Liver (tissue), 9 donors: ENCODE measurements around the gene TUBA3D. TPM values are rescaled to one million over a fixed set of nuclear protein-coding genes. Genes with fewer than 3 reads are reported as not detected.
"Not testable (repeated sequence)": the region's sequence is repeated elsewhere in the genome, so short reads cannot be mapped to it uniquely, and the experiment has no call there.

Experiments
- DNase-seq: peaks from one replicate; pipeline ENCODE4 v3.0.0-alpha.2; 2017; ENCODE audit warnings: low spot score
- H3K27ac ChIP-seq, 2 donors: one replicate each; pipeline ENCODE4 v1.7.0; 2013; ENCODE audit warnings: inconsistent platforms in 2 of 2, low read length in 2 of 2, control low read depth in 1 of 2, low read depth in 1 of 2, mild to moderate bottlenecking in 1 of 2
- H3K27me3 ChIP-seq, 4 donors: one replicate each; pipeline versions ENCODE4 v1.6.1 to v1.7.0; 2013; ENCODE audit warnings: low read length in 3 of 4, inconsistent platforms in 1 of 4, mild to moderate bottlenecking in 1 of 4, moderate library complexity in 1 of 4; ENCODE audit not compliant: control insufficient read depth in 4 of 4, insufficient read depth in 4 of 4
- H3K36me3 ChIP-seq, 4 donors: one replicate each; pipeline versions ENCODE4 v1.6.1 to v1.7.0; 2013; ENCODE audit warnings: low read length in 3 of 4, mild to moderate bottlenecking in 3 of 4, low read depth in 1 of 4, moderate library complexity in 1 of 4; ENCODE audit not compliant: control insufficient read depth in 4 of 4, insufficient read depth in 3 of 4
- H3K4me1 ChIP-seq, 4 donors: one replicate each; pipeline versions ENCODE4 v1.6.1 to v1.7.0; 2013; ENCODE audit warnings: low read length in 3 of 4, mild to moderate bottlenecking in 3 of 4, moderate library complexity in 1 of 4; ENCODE audit not compliant: control insufficient read depth in 4 of 4, insufficient read depth in 4 of 4
- H3K4me3 ChIP-seq, 3 donors: one replicate each; pipeline versions ENCODE4 v1.6.1 to v1.7.0; 2013; ENCODE audit warnings: low read length in 3 of 3, control low read depth in 1 of 3, low read depth in 1 of 3, mild to moderate bottlenecking in 1 of 3
- H3K9ac ChIP-seq, 2 donors: one replicate each; pipeline ENCODE4 v1.7.0; 2013; ENCODE audit warnings: low read length in 2 of 2, mild to moderate bottlenecking in 2 of 2, moderate library complexity in 2 of 2, control low read depth in 1 of 2, low read depth in 1 of 2
- H3K9me3 ChIP-seq, 4 donors: one replicate each; pipeline versions ENCODE4 v1.6.1 to v1.7.0; 2013; ENCODE audit warnings: low read length in 3 of 4; ENCODE audit not compliant: control insufficient read depth in 4 of 4
- EGR1 ChIP-seq, 2 donors: IDR thresholded peaks; 2 replicates each; pipeline ENCODE4 v1.6.1; 2016 to 2018; ENCODE audit warnings: antibody characterized with exemption in 2 of 2, low read depth in 2 of 2
- FOXA1 ChIP-seq: IDR thresholded peaks from 2 replicates; pipeline ENCODE4 v1.6.1; 2016; ENCODE audit warnings: antibody characterized with exemption
- FOXA2 ChIP-seq: IDR thresholded peaks from 2 replicates; pipeline ENCODE4 v1.6.1; 2016; ENCODE audit warnings: antibody characterized with exemption
- GABPA ChIP-seq, 2 donors: IDR thresholded peaks in 1 of 2; conservative IDR thresholded peaks in 1 of 2; 2 replicates each; pipeline ENCODE4 v1.6.1; 2016; ENCODE audit warnings: antibody characterized with exemption in 2 of 2, mild to moderate bottlenecking in 1 of 2, moderate library complexity in 1 of 2
- HNF4A ChIP-seq, 2 donors: conservative IDR thresholded peaks; 2 replicates each; pipeline ENCODE4 v1.6.1; 2016; ENCODE audit warnings: antibody characterized with exemption in 2 of 2, mild to moderate bottlenecking in 2 of 2
- HNF4G ChIP-seq: IDR thresholded peaks from 2 replicates; pipeline ENCODE4 v1.6.1; 2016; ENCODE audit warnings: antibody characterized with exemption
- JUND ChIP-seq, 2 donors: IDR thresholded peaks; 2 replicates each; pipeline ENCODE4 v1.6.1; 2016; ENCODE audit warnings: antibody characterized with exemption in 2 of 2
- NR2F2 ChIP-seq: IDR thresholded peaks from 2 replicates; pipeline ENCODE4 v1.6.1; 2016; ENCODE audit warnings: antibody characterized with exemption
- RAD21 ChIP-seq, 2 donors: IDR thresholded peaks; 2 replicates each; pipeline ENCODE4 v1.6.1; 2016; ENCODE audit warnings: antibody characterized with exemption in 2 of 2, mild to moderate bottlenecking in 2 of 2
- RXRA ChIP-seq, 2 donors: IDR thresholded peaks; 2 replicates each; pipeline ENCODE4 v1.6.1; 2017 to 2018; ENCODE audit warnings: antibody characterized with exemption in 2 of 2, mild to moderate bottlenecking in 1 of 2
- SP1 ChIP-seq: IDR thresholded peaks from 2 replicates; pipeline ENCODE4 v1.6.1; 2018; ENCODE audit warnings: antibody characterized with exemption, mild to moderate bottlenecking
- TAF1 ChIP-seq: conservative IDR thresholded peaks from 2 replicates; pipeline ENCODE4 v1.6.1; 2016; ENCODE audit warnings: antibody characterized with exemption, mild to moderate bottlenecking
- YY1 ChIP-seq: IDR thresholded peaks from 2 replicates; pipeline ENCODE4 v1.6.1; 2016; ENCODE audit warnings: antibody characterized with exemption, mild to moderate bottlenecking
- WGBS: extraction: QIAGEN DNeasy Blood & Tissue Kit; methylation state at CpG from one replicate; pipeline ENCODE4 v1.1.7; 2013; 5-methylcytosine and 5-hydroxymethylcytosine counted together
- polyA plus RNA-seq, 2 donors: library from polyadenylated mRNA; stranded (reverse) in 1 of 2; unstranded in 1 of 2; fragments of 200-250 nt in 1 of 2; fragments of >200 nt in 1 of 2; fragmentation: Nextera tagmentation in 1 of 2; extraction: Ambion mirVana in 1 of 2; gene quantifications; one replicate each; pipeline versions ENCODE4 v1.2.1 to v1.2.3, GENCODE V29; 2013 to 2015
- total RNA-seq, 2 donors: library from RNA; depleted of rRNA; stranded (reverse); fragments of >200 nt; gene quantifications; one replicate each; pipeline ENCODE4 v1.2.3, GENCODE V29; 2014
- TF ChIP-seq, protein P1 (sequence below): IDR thresholded peaks from 2 replicates; pipeline ENCODE4 v1.6.1; 2016; ENCODE audit warnings: antibody characterized with exemption
- TF ChIP-seq, protein P2 (sequence below): IDR thresholded peaks from 2 replicates; pipeline ENCODE4 v1.6.1; 2016; ENCODE audit warnings: antibody characterized with exemption
- TF ChIP-seq, protein P3 (sequence below): fragments of 150-350 bp; IDR thresholded peaks from 2 replicates; pipeline ENCODE4 v1.5.1; 2017; ENCODE audit warnings: improper control_type of control experiment, low read depth, low read length; ENCODE audit not compliant: missing input control
- TF ChIP-seq, protein P4 (sequence below): IDR thresholded peaks from 2 replicates; pipeline ENCODE4 v1.6.1; 2016; ENCODE audit warnings: antibody characterized with exemption
- TF ChIP-seq, protein P5 (sequence below): IDR thresholded peaks from 2 replicates; pipeline ENCODE4 v1.6.1; 2016; ENCODE audit warnings: antibody characterized with exemption, mild to moderate bottlenecking
- donor health status: healthy.
- donor health status: healthy.
- donor health status: healthy.
- donor health status: healthy.
- donor health status: healthy.

TUBA3D gene
- total and polyA plus RNA-seq, 4 donors, result 0.08 to 0.15 (median 0.13) TPM

DNA sequence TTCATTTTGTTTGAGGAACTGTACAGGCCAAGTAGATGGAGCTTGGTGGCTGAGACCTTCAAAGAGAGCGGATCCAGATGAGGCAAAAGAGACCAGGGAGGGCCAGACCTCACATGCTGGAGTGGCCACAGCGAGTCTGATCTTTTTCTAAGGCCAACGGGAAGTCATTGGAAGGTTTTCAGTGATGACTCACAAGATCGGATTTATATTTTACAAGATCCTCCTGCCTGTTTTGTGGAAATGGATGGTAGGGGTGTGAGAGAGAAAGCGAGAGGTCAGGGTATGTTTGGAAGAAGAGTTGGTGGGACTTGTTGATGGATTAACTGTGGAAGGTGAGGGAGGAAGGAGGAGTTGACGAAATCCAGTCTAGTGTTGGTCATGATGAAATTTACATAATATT is 44.6 kb upstream of the TUBA3D start:
- H3K9me3 ChIP-seq, result no peaks in the 10 kb centered on the region
- TF ChIP-seq TAF1 (no peak), NR2F2 (no peak), RXRA (IDR thresholded peaks at IDR 0.05) (no peak), YY1 (no peak), HNF4A (conservative IDR thresholded peaks at IDR 0.05) (no peak), EGR1 (IDR thresholded peaks at IDR 0.05; ENCODE audit: low read depth in 2 of 2) (no peak), RAD21 (IDR thresholded peaks at IDR 0.05) (no peak), GABPA (IDR thresholded peaks at IDR 0.05 in 1 of 2, conservative IDR thresholded peaks at IDR 0.05 in 1 of 2) (no peak), SP1 (no peak), FOXA1 (no peak), HNF4G (no peak), JUND (IDR thresholded peaks at IDR 0.05) (no peak), FOXA2 (no peak)
- TF ChIP-seq, protein P1, sequence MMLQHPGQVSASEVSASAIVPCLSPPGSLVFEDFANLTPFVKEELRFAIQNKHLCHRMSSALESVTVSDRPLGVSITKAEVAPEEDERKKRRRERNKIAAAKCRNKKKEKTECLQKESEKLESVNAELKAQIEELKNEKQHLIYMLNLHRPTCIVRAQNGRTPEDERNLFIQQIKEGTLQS, result no peak
- TF ChIP-seq, protein P2, sequence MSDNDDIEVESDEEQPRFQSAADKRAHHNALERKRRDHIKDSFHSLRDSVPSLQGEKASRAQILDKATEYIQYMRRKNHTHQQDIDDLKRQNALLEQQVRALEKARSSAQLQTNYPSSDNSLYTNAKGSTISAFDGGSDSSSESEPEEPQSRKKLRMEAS, result no peak
- TF ChIP-seq, protein P3, sequence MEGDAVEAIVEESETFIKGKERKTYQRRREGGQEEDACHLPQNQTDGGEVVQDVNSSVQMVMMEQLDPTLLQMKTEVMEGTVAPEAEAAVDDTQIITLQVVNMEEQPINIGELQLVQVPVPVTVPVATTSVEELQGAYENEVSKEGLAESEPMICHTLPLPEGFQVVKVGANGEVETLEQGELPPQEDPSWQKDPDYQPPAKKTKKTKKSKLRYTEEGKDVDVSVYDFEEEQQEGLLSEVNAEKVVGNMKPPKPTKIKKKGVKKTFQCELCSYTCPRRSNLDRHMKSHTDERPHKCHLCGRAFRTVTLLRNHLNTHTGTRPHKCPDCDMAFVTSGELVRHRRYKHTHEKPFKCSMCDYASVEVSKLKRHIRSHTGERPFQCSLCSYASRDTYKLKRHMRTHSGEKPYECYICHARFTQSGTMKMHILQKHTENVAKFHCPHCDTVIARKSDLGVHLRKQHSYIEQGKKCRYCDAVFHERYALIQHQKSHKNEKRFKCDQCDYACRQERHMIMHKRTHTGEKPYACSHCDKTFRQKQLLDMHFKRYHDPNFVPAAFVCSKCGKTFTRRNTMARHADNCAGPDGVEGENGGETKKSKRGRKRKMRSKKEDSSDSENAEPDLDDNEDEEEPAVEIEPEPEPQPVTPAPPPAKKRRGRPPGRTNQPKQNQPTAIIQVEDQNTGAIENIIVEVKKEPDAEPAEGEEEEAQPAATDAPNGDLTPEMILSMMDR, result no peak
- TF ChIP-seq, protein P4, sequence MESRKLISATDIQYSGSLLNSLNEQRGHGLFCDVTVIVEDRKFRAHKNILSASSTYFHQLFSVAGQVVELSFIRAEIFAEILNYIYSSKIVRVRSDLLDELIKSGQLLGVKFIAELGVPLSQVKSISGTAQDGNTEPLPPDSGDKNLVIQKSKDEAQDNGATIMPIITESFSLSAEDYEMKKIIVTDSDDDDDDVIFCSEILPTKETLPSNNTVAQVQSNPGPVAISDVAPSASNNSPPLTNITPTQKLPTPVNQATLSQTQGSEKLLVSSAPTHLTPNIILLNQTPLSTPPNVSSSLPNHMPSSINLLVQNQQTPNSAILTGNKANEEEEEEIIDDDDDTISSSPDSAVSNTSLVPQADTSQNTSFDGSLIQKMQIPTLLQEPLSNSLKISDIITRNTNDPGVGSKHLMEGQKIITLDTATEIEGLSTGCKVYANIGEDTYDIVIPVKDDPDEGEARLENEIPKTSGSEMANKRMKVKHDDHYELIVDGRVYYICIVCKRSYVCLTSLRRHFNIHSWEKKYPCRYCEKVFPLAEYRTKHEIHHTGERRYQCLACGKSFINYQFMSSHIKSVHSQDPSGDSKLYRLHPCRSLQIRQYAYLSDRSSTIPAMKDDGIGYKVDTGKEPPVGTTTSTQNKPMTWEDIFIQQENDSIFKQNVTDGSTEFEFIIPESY, result no peak
- TF ChIP-seq, protein P5, sequence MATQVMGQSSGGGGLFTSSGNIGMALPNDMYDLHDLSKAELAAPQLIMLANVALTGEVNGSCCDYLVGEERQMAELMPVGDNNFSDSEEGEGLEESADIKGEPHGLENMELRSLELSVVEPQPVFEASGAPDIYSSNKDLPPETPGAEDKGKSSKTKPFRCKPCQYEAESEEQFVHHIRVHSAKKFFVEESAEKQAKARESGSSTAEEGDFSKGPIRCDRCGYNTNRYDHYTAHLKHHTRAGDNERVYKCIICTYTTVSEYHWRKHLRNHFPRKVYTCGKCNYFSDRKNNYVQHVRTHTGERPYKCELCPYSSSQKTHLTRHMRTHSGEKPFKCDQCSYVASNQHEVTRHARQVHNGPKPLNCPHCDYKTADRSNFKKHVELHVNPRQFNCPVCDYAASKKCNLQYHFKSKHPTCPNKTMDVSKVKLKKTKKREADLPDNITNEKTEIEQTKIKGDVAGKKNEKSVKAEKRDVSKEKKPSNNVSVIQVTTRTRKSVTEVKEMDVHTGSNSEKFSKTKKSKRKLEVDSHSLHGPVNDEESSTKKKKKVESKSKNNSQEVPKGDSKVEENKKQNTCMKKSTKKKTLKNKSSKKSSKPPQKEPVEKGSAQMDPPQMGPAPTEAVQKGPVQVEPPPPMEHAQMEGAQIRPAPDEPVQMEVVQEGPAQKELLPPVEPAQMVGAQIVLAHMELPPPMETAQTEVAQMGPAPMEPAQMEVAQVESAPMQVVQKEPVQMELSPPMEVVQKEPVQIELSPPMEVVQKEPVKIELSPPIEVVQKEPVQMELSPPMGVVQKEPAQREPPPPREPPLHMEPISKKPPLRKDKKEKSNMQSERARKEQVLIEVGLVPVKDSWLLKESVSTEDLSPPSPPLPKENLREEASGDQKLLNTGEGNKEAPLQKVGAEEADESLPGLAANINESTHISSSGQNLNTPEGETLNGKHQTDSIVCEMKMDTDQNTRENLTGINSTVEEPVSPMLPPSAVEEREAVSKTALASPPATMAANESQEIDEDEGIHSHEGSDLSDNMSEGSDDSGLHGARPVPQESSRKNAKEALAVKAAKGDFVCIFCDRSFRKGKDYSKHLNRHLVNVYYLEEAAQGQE, result no peak
- no peaks in the 10 kb centered on the region for H3K4me1 ChIP-seq
- 69% methylated on average over 6 of the region's 6 CpGs for WGBS
- DNase-seq, result no peak
- no peak overlapping the region for H3K9ac ChIP-seq
- H3K36me3 ChIP-seq, result no peaks in the 10 kb centered on the region
- H3K27ac ChIP-seq, result no peak overlapping the region
- H3K27me3 ChIP-seq, result peaks cover 0 to 8% (median 3%) of the 10 kb centered on the region in 4 donors
- no peak overlapping the region for H3K4me3 ChIP-seq

DNA sequence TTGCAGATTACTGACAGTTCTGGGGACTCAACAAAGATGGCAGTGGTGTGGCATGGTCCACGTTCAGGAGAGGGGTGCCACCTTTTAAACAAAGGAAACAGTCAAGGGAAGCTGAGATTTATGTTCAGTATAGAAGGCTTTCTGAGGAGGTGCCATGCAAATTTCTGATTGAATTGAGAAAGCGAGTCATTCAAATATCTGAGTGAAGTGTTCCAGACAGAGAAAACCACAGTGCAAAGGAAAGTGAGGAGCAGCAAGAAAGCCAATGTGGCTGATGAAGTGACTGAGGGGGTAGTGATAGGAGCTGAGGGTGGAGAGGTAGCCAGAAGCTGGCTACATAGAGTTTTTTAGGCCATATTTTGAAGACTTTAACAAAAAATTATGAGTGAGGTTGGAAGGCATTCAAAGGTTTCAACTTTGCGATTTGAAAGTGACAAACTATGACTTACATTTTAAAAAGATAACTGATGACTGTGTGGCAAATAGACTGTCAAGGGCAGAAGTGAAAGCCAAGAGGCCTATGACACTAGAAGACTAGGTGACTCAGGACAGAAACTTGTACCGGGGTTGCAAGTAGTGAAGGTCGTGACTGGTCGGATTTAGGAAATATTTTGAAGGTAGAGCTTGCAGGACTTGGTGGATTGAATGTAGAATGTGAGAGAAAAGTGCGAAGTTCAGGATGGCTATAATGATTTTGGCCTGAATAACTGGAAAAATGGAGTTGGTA is 35.0 kb upstream of the TUBA3D start:
- not testable (repeated sequence) for H3K27me3 ChIP-seq, H3K36me3 ChIP-seq, H3K4me3 ChIP-seq, H3K4me1 ChIP-seq, DNase-seq, H3K27ac ChIP-seq, H3K9me3 ChIP-seq, H3K9ac ChIP-seq
- WGBS, result 76% methylated on average over 7 of the region's 7 CpGs

DNA sequence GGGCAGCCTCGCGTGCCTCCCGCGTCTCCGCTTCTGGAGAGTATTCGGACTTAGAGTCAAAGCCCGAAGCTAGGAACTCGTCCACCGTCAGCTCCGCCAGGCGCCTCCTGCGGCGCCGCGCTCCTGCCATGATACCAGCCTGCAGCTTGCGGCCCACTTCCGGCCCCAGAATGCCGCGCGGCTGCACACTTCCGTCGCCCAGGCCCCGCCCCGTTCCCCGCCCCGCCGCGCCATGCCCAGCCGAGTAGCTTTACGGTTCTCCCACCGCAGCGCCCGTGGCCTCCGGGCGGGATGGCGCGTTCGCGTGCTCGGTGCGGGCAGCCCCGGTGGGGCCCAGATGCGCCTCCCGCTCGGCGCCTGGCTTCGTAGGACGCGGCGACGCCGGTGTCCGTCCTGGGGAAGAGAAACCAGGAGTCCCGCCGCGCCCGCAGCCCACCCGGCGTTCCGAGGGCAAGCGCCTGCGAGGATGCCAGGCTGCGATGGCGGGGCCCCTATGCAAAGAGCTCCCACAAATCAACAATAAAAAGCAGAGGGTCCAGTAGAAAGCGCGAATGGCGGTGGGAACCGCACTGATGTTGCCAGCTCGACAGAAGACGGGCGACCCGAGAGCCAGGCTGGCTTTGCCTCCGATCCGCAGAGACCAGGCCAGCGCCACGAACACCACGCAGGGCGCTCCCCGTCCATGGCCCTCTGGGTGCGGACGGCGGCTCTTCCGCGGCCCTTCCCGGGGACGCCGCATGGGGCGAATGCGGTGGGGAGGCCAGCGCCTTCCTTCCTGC is 31.0 kb upstream of the TUBA3D start:
- H3K27me3 ChIP-seq, DNase-seq, H3K27ac ChIP-seq, H3K4me3 ChIP-seq, H3K36me3 ChIP-seq, H3K9ac ChIP-seq, H3K4me1 ChIP-seq, H3K9me3 ChIP-seq: not testable (repeated sequence)
- 83% methylated on average over 90 of the region's 90 CpGs for WGBS
